Measurements from ENCODE around the gene NECTIN3. TPM values are rescaled to one million over a fixed set of nuclear protein-coding genes. Genes with fewer than 3 reads are reported as not detected.

Gene NECTIN3
- total RNA-seq, 1 experiment from 2014 or later, result 75.8 TPM

GRCh38 chr3:111032677-111033076, 38.9 kb upstream of the NECTIN3 start:
- H3K36me3 Mint-ChIP-seq (ENCODE audit: insufficient read depth, unreplicated experiment), result no peaks in the 10 kb centered on the region
- Histone ChIP-seq H3K27me3 (replicated peaks; ENCODE audit: control insufficient read depth, insufficient read depth, low read length) (no peaks in the 10 kb centered on the region), H3K36me3 (ENCODE audit: control insufficient read depth, insufficient read depth, low read length) (no peaks in the 10 kb centered on the region), H3K4me1 (no peaks in the 10 kb centered on the region), H3K9me3 (peaks cover 7% of the 10 kb centered on the region; the same call in 1 of the 2 replicates), H3K4me3 (ENCODE audit: low read depth, low read length) (no peak overlapping the region)
- H3K9me3 Mint-ChIP-seq (ENCODE audit: unreplicated experiment), result peaks cover 13% of the 10 kb centered on the region
- CTCF ChIA-PET, result no interaction called here
- no peaks in the 10 kb centered on the region for H3K4me1 Mint-ChIP-seq (ENCODE audit: low read depth, unreplicated experiment)
- DNase-seq, result no peak
- POLR2A ChIA-PET, result no interaction called here
- H3K27me3 Mint-ChIP-seq (ENCODE audit: insufficient read depth, unreplicated experiment), result no peaks in the 10 kb centered on the region
- H3K4me3 Mint-ChIP-seq (ENCODE audit: unreplicated experiment), result no peak overlapping the region
- intact Hi-C loops (cut with micrococcal nuclease; ENCODE audit: unreplicated experiment), result no loop called here
- no TSS peak for BruUV-seq (replicated peaks)
- H3K27ac Mint-ChIP-seq (ENCODE audit: unreplicated experiment), result no peak overlapping the region
- TF ChIP-seq CTCF (IDR thresholded peaks at IDR 0.05; ENCODE audit: insufficient read depth in 1 of 2, low read depth in 1 of 2, low read length in 1 of 2, severe bottlenecking in 1 of 2, unreplicated experiment in 1 of 2), result no peak

- Mint-ChIP-seq H3K27me3 (ENCODE audit: insufficient read depth, unreplicated experiment) (no peaks in the 10 kb centered on the region), H3K36me3 (ENCODE audit: insufficient read depth, unreplicated experiment) (no peaks in the 10 kb centered on the region), H3K9me3 (ENCODE audit: unreplicated experiment) (peaks cover 21% of the 10 kb centered on the region), H3K27ac (ENCODE audit: unreplicated experiment) (no peak overlapping the region), H3K4me3 (ENCODE audit: unreplicated experiment) (no peak overlapping the region), H3K4me1 (ENCODE audit: low read depth, unreplicated experiment) (no peaks in the 10 kb centered on the region)
- H3K4me1 ChIP-seq, result no peaks in the 10 kb centered on the region
- POLR2A ChIA-PET, result no interaction called here
- peaks cover 11% of the 10 kb centered on the region; the same call in 1 of the 2 replicates for H3K9me3 ChIP-seq
- CTCF ChIA-PET, result no interaction called here
- no peak for DNase-seq
- no peak overlapping the region for H3K4me3 ChIP-seq (ENCODE audit: low read depth, low read length)
- no peak for TF ChIP-seq CTCF (IDR thresholded peaks at IDR 0.05; ENCODE audit: insufficient read depth in 1 of 2, low read depth in 1 of 2, low read length in 1 of 2, severe bottlenecking in 1 of 2, unreplicated experiment in 1 of 2)
- no peaks in the 10 kb centered on the region for H3K36me3 ChIP-seq (ENCODE audit: control insufficient read depth, insufficient read depth, low read length)
- H3K27me3 ChIP-seq (replicated peaks; ENCODE audit: control insufficient read depth, insufficient read depth, low read length), result no peaks in the 10 kb centered on the region
- BruUV-seq (replicated peaks), result no TSS peak
- intact Hi-C loops (cut with micrococcal nuclease; ENCODE audit: unreplicated experiment), result no loop called here
Observed at GRCh38 chr3:111033470-111034050, 38.1 kb upstream of the NECTIN3 start.

GRCh38 chr3:111035316-111035715, 36.3 kb upstream of the NECTIN3 start:
- peaks cover 14% of the 10 kb centered on the region for H3K9me3 ChIP-seq
- no peaks in the 10 kb centered on the region for H3K27me3 Mint-ChIP-seq (ENCODE audit: insufficient read depth, unreplicated experiment)
- H3K4me3 ChIP-seq (ENCODE audit: low read depth, low read length), result no peak overlapping the region
- ChIA-PET CTCF (no interaction called here), POLR2A (no interaction called here)
- H3K9me3 Mint-ChIP-seq (ENCODE audit: unreplicated experiment), result peaks cover 26% of the 10 kb centered on the region
- H3K4me1 Mint-ChIP-seq (ENCODE audit: low read depth, unreplicated experiment), result no peaks in the 10 kb centered on the region
- no peak for DNase-seq
- no peaks in the 10 kb centered on the region for H3K27me3 ChIP-seq (replicated peaks; ENCODE audit: control insufficient read depth, insufficient read depth, low read length)
- H3K27ac Mint-ChIP-seq (ENCODE audit: unreplicated experiment), result no peak overlapping the region
- H3K4me3 Mint-ChIP-seq (ENCODE audit: unreplicated experiment), result no peak overlapping the region
- no peaks in the 10 kb centered on the region for H3K36me3 Mint-ChIP-seq (ENCODE audit: insufficient read depth, unreplicated experiment)
- no peak for TF ChIP-seq CTCF (IDR thresholded peaks at IDR 0.05; ENCODE audit: insufficient read depth in 1 of 2, low read depth in 1 of 2, low read length in 1 of 2, severe bottlenecking in 1 of 2, unreplicated experiment in 1 of 2)
- no peaks in the 10 kb centered on the region for H3K36me3 ChIP-seq (ENCODE audit: control insufficient read depth, insufficient read depth, low read length)
- intact Hi-C loops (cut with micrococcal nuclease; ENCODE audit: unreplicated experiment), result no loop called here
- no TSS peak for BruUV-seq (replicated peaks)
- no peaks in the 10 kb centered on the region for H3K4me1 ChIP-seq

Data from Caco-2 (cell line).